Measurements from ENCODE around the gene CDC42SE1. TPM values are rescaled to one million over a fixed set of nuclear protein-coding genes. Genes with fewer than 3 reads are reported as not detected.

CDC42SE1 gene
- total RNA-seq, 1 experiment from 2014 or later, result 63.8 TPM

GRCh38 chr1:151008244-151009205, 50.9 kb downstream of the CDC42SE1 start, which contains the start of gene PRUNE1:
Gene PRUNE1, plus strand, starts transcription at chr1:151008449. Its CDS starts 184 bp downstream, at chr1:151008633.
- ChIA-PET POLR2A (ENCODE audit: low non-redundant PET) (no interaction called here), CTCF (no interaction called here)
- Histone ChIP-seq H3K27me3 (replicated peaks; ENCODE audit: insufficient read depth, low read depth, low read length, poor library complexity) (no peaks in the 10 kb centered on the region), H3K4me3 (ENCODE audit: low read depth, low read length, poor library complexity, severe bottlenecking) (peak within 1 kb of the TSS; percentile 95), H3K9me3 (ENCODE audit: low read depth, low read length, poor library complexity, severe bottlenecking) (no peaks in the 10 kb centered on the region), H3K36me3 (ENCODE audit: insufficient read depth, low read length, poor library complexity, severe bottlenecking) (no peaks in the 10 kb centered on the region), H3K4me1 (ENCODE audit: insufficient read depth, low read length, poor library complexity, severe bottlenecking) (peaks cover 24% of the 10 kb centered on the region), H3K27ac (ENCODE audit: low read depth, low read length, poor library complexity, severe bottlenecking) (peak within 1 kb of the TSS; percentile 90)
- peak; percentile 98 for DNase-seq (ENCODE audit: low spot score)
- TF ChIP-seq CTCF (conservative IDR thresholded peaks at IDR 0.05; ENCODE audit: low read depth, low read length) (no peak), EZH2 (IDR thresholded peaks at IDR 0.05; ENCODE audit: borderline replicate concordance, low read depth, low read length, poor library complexity, severe bottlenecking) (no peak)
- BruUV-seq (replicated peaks), result no TSS peak
- intact Hi-C loops (cut with micrococcal nuclease; ENCODE audit: unreplicated experiment), result no loop called here

DNA sequence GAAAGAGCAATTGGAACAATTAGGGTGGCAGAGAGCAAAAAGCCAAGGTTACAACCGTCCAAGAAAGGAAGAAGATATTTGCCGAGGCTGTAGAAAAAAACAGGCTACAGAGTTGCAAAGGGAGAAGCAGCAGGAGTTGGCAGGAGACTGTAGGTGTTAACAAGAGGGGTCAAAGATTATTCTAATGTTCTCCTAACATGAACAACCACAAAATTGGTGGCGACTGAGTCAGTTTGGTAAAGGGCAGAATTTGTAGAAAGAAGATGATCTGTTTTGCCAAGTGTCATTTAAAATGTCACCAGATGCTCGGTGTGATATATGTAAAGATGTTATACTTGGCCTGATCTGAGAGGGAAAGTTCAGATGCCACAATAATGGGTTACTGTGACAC, 51.6 kb downstream of the CDC42SE1 start:
- TF ChIP-seq CTCF (conservative IDR thresholded peaks at IDR 0.05; ENCODE audit: low read depth, low read length) (no peak), EZH2 (IDR thresholded peaks at IDR 0.05; ENCODE audit: borderline replicate concordance, low read depth, low read length, poor library complexity, severe bottlenecking) (no peak)
- Histone ChIP-seq H3K27ac (ENCODE audit: low read depth, low read length, poor library complexity, severe bottlenecking) (peak overlapping the region; percentile 90), H3K36me3 (ENCODE audit: insufficient read depth, low read length, poor library complexity, severe bottlenecking) (no peaks in the 10 kb centered on the region), H3K27me3 (replicated peaks; ENCODE audit: insufficient read depth, low read depth, low read length, poor library complexity) (no peaks in the 10 kb centered on the region), H3K4me3 (ENCODE audit: low read depth, low read length, poor library complexity, severe bottlenecking) (peak overlapping the region; percentile 95), H3K4me1 (ENCODE audit: insufficient read depth, low read length, poor library complexity, severe bottlenecking) (peaks cover 24% of the 10 kb centered on the region), H3K9me3 (ENCODE audit: low read depth, low read length, poor library complexity, severe bottlenecking) (no peaks in the 10 kb centered on the region)
- DNase-seq (ENCODE audit: low spot score), result no peak
- intact Hi-C loops (cut with micrococcal nuclease; ENCODE audit: unreplicated experiment), result no loop called here
- ChIA-PET POLR2A (ENCODE audit: low non-redundant PET) (no interaction called here), CTCF (no interaction called here)
- BruUV-seq (replicated peaks), result no TSS peak

DNA sequence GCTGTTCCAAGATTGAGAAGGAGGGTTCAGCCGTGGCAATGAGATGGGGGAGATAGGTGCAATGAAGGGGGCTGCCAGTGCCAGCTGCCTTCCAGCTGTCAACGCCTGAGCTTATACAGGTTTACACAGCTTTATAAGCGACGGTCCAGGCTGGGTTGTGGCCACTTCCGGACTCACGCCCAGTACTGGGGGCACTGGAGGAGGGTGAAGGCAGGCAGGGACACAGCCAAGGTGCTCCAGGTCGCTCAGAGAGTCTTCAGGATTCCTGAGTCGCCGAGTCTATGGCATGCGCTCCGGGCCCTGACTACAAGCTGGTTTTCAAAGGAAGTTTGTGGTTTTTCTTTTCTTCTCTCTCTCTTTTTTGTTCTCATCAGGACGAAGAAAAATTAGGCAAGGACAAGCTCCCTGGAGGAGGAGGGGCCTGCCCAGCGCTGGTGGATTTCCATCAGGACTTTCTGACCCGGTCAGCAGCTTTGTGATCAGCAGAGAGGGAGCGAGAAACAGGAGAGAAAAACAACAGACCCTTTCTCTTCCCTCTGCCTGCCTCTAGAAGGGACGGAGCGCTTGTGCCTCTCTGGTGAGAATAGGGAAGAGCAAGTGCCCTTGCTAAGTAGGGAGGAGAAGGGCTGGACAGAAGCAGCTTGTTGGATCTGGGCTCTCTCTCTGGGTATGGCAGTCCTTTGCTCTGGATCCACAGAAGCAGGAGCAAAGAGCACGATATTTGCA, 52.9 kb downstream of the CDC42SE1 start, which contains the start of gene MINDY1:
Gene MINDY1, minus strand, starts transcription at position 576 of the 726 bp plus-strand sequence. CDS start 4,285 bp downstream, outside the sequence.
- peaks cover 24% of the 10 kb centered on the region for H3K4me1 ChIP-seq (ENCODE audit: insufficient read depth, low read length, poor library complexity, severe bottlenecking)
- H3K36me3 ChIP-seq (ENCODE audit: insufficient read depth, low read length, poor library complexity, severe bottlenecking), result no peaks in the 10 kb centered on the region
- H3K9me3 ChIP-seq (ENCODE audit: low read depth, low read length, poor library complexity, severe bottlenecking), result no peaks in the 10 kb centered on the region
- TSS peak; percentile 76 for BruUV-seq (replicated peaks)
- peak within 1 kb of the TSS; percentile 90 for H3K27ac ChIP-seq (ENCODE audit: low read depth, low read length, poor library complexity, severe bottlenecking)
- no peak for TF ChIP-seq EZH2 (IDR thresholded peaks at IDR 0.05; ENCODE audit: borderline replicate concordance, low read depth, low read length, poor library complexity, severe bottlenecking)
- TF ChIP-seq CTCF (conservative IDR thresholded peaks at IDR 0.05; ENCODE audit: low read depth, low read length), result peak; percentile 51
- intact Hi-C loops (cut with micrococcal nuclease; ENCODE audit: unreplicated experiment), result no loop called here
- ChIA-PET CTCF (interaction anchor here (0.6 to 2.9 kb wide), 5 partner anchors 10 to 85 kb away, joined by 3 to 26 read pairs (median 3); no protein-coding TSS in a partner anchor), POLR2A (ENCODE audit: low non-redundant PET) (interaction anchor here (0.6 kb wide), 2 partner anchors 11 to 76 kb away, joined by 3 read pairs; no protein-coding TSS in a partner anchor)
- H3K4me3 ChIP-seq (ENCODE audit: low read depth, low read length, poor library complexity, severe bottlenecking), result peak within 1 kb of the TSS; percentile 95
- DNase-seq (ENCODE audit: low spot score), result peak; percentile 87
- no peaks in the 10 kb centered on the region for H3K27me3 ChIP-seq (replicated peaks; ENCODE audit: insufficient read depth, low read depth, low read length, poor library complexity)
